Tibial nerve (tissue), 4 donors: ENCODE results near the gene CDR2.

ENCODE experiments used
- CTCF ChIP-seq, 5 experiments: fragments of 200-600 bp in 3 of 5; fragments of 450-650 bp in 2 of 5; sonication (generic) in 3 of 5; IDR thresholded peaks; one replicate each; pipeline ENCODE4 v1.5.1; 2016 to 2019; ENCODE audit warnings: antibody characterized with exemption in 5 of 5, mild to moderate bottlenecking in 3 of 5, moderate library complexity in 2 of 5
- EP300 ChIP-seq, 2 donors: sonication (generic); formaldehyde crosslinking; IDR thresholded peaks; one replicate each; pipeline ENCODE4 v1.6.1; 2017; ENCODE audit warnings: antibody characterized with exemption in 2 of 2, mild to moderate bottlenecking in 1 of 2
- POLR2A ChIP-seq, 2 donors: fragments of 450-650 bp; IDR thresholded peaks; one replicate each; pipeline ENCODE4 v1.6.1; 2017; ENCODE audit warnings: antibody characterized with exemption in 2 of 2, mild to moderate bottlenecking in 2 of 2, moderate library complexity in 2 of 2

- TF ChIP-seq POLR2A (IDR thresholded peaks at IDR 0.05) = no peak
- no peak for TF ChIP-seq EP300 (IDR thresholded peaks at IDR 0.05)
- no peak for TF ChIP-seq CTCF (IDR thresholded peaks at IDR 0.05)
These were observed 32.3 kb downstream of the CDR2 start for GRCh38 chr16:22342082-22342481.
